RWPE2 (cell line): ENCODE measurements around the gene SLC3A2.
A peak's percentile ranks its signal among the peaks of the same experiment; 100 is the strongest.
"Not testable (repeated sequence)": the region's sequence is repeated elsewhere in the genome, so short reads cannot be mapped to it uniquely, and the experiment has no call there.

Experiments used
- ATAC-seq: fragments of 200-7000 bp; cut with Tn5 transposase; 3 replicates; pipeline ENCODE4 v1.9.1; 2021; ENCODE audit warnings: low read depth
- DNase-seq: peaks from one replicate; pipeline ENCODE4 v3.0.0-alpha.2; 2020; ENCODE audit warnings: low spot score
- H3K27ac ChIP-seq: fragments of 450-650 bp; 2 replicates; pipeline ENCODE4 v1.5.1; 2017; ENCODE audit warnings: mild to moderate bottlenecking; ENCODE audit not compliant: poor library complexity, severe bottlenecking
- H3K27me3 ChIP-seq: fragments of 250-450 bp; sonication (Bioruptor Pico); 2 replicates; pipeline ENCODE4 v1.5.1; 2021; ENCODE audit warnings: mild to moderate bottlenecking, moderate library complexity; ENCODE audit not compliant: insufficient read depth, poor library complexity, severe bottlenecking
- H3K36me3 ChIP-seq: fragments of 250-450 bp; sonication (Bioruptor Pico); 2 replicates; pipeline ENCODE4 v1.5.1; 2020; ENCODE audit warnings: low read depth, mild to moderate bottlenecking, moderate library complexity
- H3K4me1 ChIP-seq: fragments of 250-450 bp; sonication (Bioruptor Pico); 2 replicates; pipeline ENCODE4 v1.5.1; 2021; ENCODE audit warnings: mild to moderate bottlenecking, moderate library complexity; ENCODE audit not compliant: insufficient read depth, poor library complexity, severe bottlenecking
- H3K4me3 ChIP-seq: fragments of 250-450 bp; sonication (Bioruptor Pico); 2 replicates; pipeline ENCODE4 v1.5.1; 2021; ENCODE audit warnings: mild to moderate bottlenecking, moderate library complexity; ENCODE audit not compliant: severe bottlenecking
- H3K9me3 ChIP-seq: fragments of 250-450 bp; sonication (Bioruptor Pico); 2 replicates; pipeline ENCODE4 v1.5.1; 2021; ENCODE audit warnings: mild to moderate bottlenecking, moderate library complexity; ENCODE audit not compliant: severe bottlenecking
- TF ChIP-seq, protein P1 (sequence below): fragments of 450-650 bp; IDR thresholded peaks from one replicate; pipeline ENCODE4 v1.5.1; 2017; ENCODE audit warnings: mild to moderate bottlenecking, moderate library complexity; ENCODE audit not compliant: poor library complexity, severe bottlenecking

SLC3A2 gene

DNA sequence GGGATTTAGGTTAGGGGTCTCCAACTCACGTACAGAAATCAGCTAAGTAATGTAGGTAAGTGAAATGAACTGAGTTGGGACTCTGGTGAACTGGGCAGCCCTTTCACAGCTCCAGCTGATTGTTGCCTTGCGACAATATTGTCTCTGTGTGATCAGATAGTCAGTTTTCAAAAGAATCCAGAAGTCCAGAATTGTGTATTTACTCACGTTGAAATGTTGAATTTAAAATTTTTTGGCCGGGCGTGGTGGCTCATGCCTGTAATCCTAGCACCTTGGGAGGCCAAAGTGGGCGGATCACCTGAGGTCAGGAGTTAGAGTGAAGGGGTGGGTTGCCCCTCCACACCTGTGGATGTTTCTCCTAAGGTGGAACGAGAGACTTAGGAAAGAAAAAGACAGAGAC, 22.5 kb upstream of the SLC3A2 start:
- Histone ChIP-seq H3K36me3 (peaks cover 56% of the 10 kb centered on the region), H3K27ac (peak overlapping the region; percentile 84), H3K4me3 (peak overlapping the region; percentile 87), H3K9me3 (no peaks in the 10 kb centered on the region), H3K4me1 (peaks cover 50% of the 10 kb centered on the region), H3K27me3 (no peaks in the 10 kb centered on the region)
- ATAC-seq (no peak), DNase-seq (no peak)
- TF ChIP-seq, protein P1, sequence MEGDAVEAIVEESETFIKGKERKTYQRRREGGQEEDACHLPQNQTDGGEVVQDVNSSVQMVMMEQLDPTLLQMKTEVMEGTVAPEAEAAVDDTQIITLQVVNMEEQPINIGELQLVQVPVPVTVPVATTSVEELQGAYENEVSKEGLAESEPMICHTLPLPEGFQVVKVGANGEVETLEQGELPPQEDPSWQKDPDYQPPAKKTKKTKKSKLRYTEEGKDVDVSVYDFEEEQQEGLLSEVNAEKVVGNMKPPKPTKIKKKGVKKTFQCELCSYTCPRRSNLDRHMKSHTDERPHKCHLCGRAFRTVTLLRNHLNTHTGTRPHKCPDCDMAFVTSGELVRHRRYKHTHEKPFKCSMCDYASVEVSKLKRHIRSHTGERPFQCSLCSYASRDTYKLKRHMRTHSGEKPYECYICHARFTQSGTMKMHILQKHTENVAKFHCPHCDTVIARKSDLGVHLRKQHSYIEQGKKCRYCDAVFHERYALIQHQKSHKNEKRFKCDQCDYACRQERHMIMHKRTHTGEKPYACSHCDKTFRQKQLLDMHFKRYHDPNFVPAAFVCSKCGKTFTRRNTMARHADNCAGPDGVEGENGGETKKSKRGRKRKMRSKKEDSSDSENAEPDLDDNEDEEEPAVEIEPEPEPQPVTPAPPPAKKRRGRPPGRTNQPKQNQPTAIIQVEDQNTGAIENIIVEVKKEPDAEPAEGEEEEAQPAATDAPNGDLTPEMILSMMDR = no peak

DNA sequence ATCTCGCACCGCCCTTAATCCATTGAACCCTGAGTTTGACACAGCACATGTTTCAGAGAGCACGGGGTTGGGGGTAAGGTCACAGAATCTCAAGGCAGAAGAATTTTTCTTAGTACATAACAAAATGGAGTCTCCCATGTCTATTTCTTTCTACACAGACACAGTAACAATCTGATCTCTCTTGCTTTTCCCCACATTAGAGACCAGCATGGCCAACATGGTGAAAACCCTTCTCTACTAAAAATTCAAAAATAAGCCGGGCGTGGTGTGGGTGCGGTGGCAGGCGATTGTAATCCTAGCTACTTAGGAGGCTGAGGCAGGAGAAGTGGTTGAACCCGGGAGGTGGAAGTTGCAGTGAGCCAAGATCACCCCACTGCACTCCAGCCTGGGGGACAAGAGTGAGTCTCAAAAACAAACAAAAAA, 21.4 kb upstream of the SLC3A2 start:
- H3K4me3 ChIP-seq, H3K9me3 ChIP-seq, DNase-seq, ATAC-seq, H3K27me3 ChIP-seq: not testable (repeated sequence)
- H3K4me1 ChIP-seq = peaks cover 41% of the 10 kb centered on the region
- peak overlapping the region; percentile 84 for H3K27ac ChIP-seq
- H3K36me3 ChIP-seq = peaks cover 54% of the 10 kb centered on the region

DNA sequence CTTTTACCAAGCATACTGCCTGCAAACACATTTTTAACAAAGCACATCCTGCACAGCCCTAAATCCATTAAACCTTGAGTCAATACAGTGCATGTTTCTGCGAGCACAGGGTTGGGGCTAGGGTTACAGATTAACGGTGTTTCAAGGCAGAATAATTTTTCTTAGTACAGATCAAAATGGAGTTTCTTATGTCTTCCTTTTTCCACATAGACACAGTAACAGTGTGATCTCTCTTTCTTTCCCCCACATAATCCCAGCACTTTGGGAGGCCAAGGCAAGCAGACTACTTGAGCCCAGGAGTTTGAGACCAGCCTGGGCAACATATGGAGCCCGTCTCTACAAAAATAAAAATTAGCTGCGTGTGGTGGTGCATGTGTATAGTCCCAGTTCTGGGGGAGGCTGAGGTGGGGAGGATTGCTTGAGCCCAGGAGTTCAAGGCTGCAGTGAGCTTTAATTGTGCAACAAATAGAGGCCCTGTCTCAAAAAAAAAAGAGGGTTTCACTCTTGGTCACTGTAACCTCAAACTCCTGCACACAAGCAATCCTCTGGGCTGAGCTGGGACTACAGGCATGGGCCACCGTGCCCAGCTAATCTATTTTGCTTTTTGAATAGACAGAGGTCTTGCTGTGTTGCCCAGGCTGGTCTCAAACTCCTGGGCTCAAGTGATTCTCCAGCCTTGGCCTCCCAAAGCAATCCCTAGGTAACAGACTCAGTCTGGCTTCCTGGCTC, 19.7 kb upstream of the SLC3A2 start:
- TF ChIP-seq, protein P1 = no peak
- Histone ChIP-seq H3K27ac (peak overlapping the region; percentile 84), H3K4me1 (peaks cover 40% of the 10 kb centered on the region)

DNA sequence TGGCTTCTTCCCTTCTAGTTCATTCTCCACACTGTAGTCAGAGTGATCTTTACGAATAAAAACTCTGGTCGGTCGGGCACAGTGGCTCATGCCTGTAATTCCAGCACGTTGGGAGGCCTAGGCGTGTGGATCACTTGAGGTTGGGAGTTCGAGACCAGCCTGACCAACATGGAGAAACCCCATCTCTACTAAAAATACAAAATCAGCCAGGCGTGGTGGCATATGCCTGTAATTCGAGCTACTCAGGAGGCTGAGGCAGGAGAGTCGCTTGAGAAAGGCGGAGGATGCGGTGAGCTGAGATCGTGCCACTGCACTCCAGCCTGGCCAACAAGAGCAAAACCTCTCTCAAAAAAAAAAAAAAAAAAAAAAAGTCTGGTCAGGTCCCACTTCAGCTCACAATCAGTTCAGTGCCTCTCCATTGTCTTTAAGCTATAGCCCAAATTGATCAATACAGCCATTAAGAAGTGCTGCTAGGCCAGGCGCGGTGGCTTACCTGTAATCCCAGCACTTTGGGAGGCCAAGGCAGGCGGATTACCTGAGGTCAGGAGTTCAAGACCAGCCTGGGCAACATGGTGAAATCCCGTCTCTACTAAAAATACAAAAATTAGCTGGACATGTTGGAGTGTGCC, 19.0 kb upstream of the SLC3A2 start:
- H3K4me1 ChIP-seq = peaks cover 40% of the 10 kb centered on the region
- H3K27ac ChIP-seq = peak overlapping the region; percentile 84
- DNase-seq, H3K4me3 ChIP-seq, H3K9me3 ChIP-seq, H3K27me3 ChIP-seq, ATAC-seq: not testable (repeated sequence)
- peaks cover 48% of the 10 kb centered on the region for H3K36me3 ChIP-seq

More for the DNA sequence above, 19.7 kb upstream of the SLC3A2 start:
- DNase-seq (no peak), ATAC-seq (peak; percentile 6; the same call in 1 of the 3 replicates)
- Histone ChIP-seq H3K36me3 (peaks cover 44% of the 10 kb centered on the region), H3K4me3 (no peak overlapping the region), H3K27me3 (no peaks in the 10 kb centered on the region), H3K9me3 (no peaks in the 10 kb centered on the region)

DNA sequence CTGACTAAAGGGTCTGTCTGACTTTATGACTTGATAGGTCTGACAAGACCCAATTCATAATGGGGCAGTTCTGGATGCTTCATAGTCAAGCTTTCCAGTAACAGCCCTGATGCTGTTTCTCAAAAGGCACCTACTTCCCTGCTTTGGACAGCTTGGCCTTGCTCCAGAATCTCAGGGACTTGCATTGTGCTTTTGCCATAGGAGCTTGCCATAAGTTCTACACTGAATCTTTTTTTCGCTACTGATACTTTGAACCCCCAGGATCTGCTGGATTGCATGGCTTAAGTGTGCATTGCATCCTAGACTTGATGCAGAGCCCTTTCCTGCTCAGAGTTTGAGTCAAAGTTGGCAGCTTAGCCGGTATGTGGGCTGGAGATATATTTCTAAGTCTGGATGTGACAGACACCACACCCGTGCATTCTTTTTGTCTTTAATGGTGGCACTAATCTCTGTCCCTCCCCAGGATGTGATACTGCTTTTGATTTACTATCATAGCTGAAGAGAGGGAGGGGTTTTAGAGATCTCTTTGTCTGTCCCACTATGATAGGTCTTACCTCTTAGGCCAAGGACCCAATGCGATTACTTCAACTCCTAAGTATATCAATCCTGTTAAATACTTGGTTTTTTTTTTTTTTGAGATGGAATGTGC, 16.9 kb upstream of the SLC3A2 start:
- Histone ChIP-seq H3K4me1 (peaks cover 24% of the 10 kb centered on the region), H3K36me3 (peaks cover 48% of the 10 kb centered on the region), H3K27ac (no peak overlapping the region), H3K27me3 (no peaks in the 10 kb centered on the region), H3K9me3 (no peaks in the 10 kb centered on the region), H3K4me3 (no peak overlapping the region)
- ATAC-seq (no peak), DNase-seq (no peak)
- TF ChIP-seq, protein P1 = no peak
